Mesangial cell (primary cell): ENCODE data around the gene SBDS. TPM values are rescaled to one million over a fixed set of nuclear protein-coding genes. Genes with fewer than 3 reads are reported as not detected.

Experiments used
- total RNA-seq: library from RNA; depleted of rRNA; stranded (reverse); fragments of >200 nt; gene quantifications from 2 replicates; pipeline ENCODE4 v1.2.3, GENCODE V29; 2015

The SBDS gene
- total RNA-seq: 49.4 and 58.5 TPM in 2 replicates

DNA sequence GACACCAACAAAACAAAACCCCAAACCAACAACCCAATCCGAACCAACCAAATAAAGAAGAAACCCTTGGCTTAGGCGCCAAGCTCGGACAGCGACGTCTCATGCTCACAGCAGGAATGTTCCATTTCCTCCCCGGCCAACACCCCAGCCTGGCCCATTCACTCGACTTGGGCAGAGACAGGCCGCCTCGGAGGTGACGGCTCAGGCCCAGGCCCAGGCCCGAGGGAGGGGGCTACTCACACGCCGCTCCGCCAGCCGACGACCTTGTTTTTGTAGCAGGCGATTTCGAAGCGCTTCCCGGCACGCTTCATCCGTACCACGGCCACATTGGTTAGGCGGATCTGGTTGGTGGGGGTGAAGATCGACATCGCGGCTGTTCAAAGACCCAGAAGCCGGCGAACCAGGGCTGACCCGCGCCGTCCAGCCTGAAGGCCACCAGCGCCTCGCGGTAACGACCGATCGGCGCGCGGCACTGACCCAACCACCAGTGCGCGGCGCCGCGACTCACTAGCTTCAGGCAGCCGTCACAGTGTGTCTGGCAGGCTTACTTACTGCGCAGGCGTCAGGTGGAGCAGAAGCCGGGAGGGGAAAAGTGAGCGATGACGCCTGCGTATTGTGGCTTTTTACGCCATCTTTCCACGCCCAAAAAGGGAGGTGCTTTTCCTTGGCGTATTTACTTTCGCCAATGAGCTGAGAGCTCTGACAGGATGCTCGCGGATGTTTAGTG, at the start of gene SBDS:
Gene SBDS, minus strand, starts transcription at position 537 of the 727 bp plus-strand sequence. Its CDS starts 169 bp downstream, at position 368.

GRCh38 chr7:66996444-66997191, 1.2 kb upstream of the SBDS start, which contains the start of gene TYW1:
TYW1 (plus strand) TSS chr7:66996833; CDS start chr7:66996979, 146 bp downstream.

Other genes starting within 250 kb of the SBDS start
- gene TMEM248, start 74.4 kb downstream of the SBDS start, total RNA-seq: 103 and 128 TPM in 2 replicates
- gene TYW1, start 1.2 kb upstream of the SBDS start, total RNA-seq: 9.9 and 10.4 TPM in 2 replicates